ENCODE measurements around the gene MPZL2.
"Not testable (repeated sequence)": the region's sequence is repeated elsewhere in the genome, so short reads cannot be mapped to it uniquely, and the experiment has no call there.

MPZL2 gene

DNA sequence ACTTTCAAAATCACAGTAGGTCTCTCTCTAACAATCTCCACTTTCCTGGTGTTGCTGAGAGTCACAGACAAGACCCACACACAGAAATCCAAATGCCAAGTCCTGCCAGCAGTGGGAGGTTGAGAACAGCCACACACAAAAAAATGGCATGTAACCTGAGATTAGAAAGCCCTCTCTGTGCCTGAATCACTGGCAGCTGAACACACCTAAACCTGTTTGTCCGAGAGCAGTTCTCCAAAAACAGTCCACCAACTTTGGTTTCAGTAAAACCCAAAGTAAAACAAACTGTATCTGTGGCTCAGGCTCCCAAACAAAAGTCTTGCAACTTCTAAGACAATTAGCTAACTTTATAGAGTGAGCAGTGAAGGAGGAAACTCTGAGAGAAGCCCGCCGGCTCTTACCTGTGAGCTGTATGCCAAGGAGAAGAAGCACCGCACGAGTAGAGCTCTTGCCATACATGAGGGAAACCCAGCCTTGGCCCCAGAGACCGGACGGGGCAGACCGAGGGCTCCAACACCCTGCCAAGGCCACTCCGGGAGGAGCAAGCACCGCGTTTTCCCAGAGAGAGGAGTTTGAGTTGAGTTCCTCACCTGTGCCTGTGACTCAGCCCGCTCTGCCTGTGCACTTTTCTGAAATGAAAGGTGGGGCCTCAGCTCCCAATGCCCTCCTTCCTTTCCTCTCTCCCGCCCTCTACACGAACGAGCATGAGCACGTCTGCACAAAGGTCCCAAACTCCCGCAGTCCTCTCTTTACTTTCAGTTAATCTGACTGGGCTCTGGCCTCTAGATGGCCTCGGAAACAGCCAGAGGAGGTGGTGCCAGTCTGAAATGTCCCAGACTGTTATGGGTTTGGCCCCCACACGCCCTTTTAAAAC lies at the start of gene MPZL2:
Gene MPZL2, minus strand, starts transcription at position 603 of the 874 bp plus-strand sequence. Its CDS starts 144 bp downstream, at position 459.
- DNase-seq = no peak

DNA sequence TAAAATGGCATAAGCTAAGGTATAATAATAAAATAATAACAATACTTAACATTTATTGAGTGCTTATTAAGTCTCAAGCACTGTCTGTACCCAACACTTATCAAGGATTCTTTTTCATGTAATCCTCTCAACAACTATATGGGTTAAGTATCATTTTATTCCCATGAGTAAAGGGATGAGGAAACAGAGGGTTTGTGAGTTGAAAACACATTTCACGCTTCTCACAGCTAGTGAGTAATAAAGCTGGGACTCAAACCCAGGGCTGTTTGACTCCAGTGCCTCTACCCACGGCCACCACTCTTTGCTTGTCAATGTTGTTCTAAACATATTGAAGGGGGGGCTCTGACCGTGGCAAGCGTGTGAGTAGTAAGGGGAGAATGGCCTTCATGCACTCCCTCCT lies 49.1 kb upstream of the MPZL2 start:
- no peak for DNase-seq

DNA sequence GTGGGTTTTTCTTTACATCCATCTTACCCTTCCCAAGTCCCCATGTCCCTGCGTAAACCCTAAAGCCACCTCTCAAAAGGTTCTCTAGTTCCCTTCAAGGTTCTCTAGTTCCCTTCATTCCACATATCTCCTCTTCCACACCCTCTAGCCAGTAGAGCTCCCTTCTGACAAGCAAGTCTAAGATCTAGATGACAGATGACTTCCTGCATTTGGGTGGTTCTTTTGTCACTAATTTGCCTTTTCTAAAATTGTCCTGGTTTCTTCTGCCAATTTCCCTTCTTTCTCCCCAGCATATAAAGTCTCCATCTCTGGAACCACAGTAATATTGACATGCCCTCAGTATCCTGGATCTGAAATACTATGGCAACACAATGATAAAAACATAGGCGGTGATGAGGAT lies 48.2 kb upstream of the MPZL2 start:
- no peak for DNase-seq

DNA sequence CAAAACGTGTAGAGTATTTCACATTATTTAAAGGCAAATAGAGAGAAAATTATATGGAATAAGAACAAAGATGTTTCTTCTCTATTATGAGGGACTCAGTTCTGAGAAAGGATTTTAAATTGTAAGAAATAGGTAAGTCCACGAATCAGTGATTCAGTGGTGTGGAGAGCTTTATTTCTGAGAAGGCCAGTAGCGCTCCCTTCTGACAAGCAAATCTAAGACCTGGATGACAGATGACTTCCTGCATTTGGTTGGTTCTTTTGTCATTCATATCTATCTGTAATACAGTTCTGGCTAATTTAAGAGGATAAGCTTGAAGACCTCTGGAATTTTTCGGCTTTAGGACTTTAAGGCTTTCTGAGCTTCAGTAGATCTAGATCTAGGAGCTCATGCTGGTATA lies 47.4 kb upstream of the MPZL2 start:
- DNase-seq = no peak

DNA sequence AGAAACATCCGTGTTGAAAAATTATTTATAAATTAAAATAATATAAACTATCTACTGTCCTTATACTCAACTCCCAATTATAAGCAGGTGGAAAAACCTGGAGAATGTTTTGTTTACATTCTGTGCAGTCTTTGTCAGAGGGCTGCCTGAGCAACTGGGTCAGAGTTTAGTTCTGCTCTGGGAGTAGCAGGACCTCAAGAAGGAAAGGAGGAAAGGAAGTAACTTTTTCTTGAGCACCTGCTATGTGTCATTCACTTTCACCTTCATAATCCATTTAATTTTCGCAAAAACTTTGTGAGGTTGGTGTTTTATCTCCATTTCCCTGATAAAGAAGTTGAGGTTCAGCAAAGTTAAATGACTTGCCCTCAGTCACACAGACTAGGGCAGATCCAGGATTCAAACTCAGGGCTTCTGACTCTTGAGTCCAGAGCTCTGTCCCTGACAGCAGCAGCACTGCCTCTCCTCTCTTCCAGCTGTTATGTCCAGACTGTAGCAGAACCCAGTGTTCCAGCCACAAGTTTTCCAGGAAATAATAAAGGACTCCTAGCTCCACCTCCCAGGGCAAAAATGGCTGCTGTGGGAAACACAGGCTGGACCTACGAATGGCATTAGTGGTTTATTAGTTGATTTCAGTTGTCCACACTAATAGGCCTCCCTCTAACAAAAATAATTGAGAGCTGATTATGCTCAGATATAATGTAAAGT lies 46.8 kb upstream of the MPZL2 start:
- no peak for DNase-seq

DNA sequence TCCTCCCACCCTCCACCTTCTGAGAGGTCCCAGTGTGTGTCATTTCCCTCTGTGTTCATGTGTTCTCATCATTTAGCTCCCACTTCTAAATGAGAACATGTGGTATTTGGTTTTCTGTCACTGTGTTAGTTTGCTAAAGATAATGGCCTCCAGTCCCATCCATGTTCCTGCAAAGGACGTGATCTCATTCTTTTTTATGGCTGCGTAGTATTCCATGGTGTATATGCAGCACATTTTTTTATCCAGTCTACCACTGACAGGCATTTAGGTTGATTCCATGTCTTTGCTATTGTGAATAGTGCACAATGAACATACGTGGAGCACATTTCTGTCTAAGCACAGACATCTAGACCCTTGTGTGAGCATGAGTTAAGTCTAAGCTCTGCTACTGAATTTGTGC lies 46.2 kb upstream of the MPZL2 start:
- DNase-seq = no peak

DNA sequence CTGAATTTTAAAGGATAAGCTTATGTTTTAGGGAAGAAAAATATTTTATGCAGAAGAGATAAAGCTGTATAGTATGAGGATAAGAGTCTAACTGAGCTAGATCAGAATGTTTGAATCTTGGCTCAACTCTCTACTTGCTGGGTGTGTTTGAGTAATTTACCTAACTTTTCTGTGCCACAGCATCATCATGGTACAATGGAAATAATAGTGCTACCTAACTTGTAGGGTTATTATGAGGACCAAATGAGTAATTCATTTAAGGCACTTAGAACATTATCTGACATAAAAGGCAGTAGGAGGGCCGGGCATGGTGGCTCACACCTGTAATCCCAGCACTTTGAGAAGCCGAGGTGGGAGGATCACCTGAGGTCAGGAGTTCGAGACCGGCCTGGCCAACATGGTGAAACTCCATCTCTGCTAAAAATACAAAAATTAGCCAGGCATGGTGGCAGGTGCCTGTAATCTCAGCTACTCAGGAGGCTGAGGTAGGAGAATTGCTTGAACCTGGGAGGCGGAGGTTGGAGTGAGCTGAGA lies 45.0 kb upstream of the MPZL2 start:
- DNase-seq = not testable (repeated sequence)

DNA sequence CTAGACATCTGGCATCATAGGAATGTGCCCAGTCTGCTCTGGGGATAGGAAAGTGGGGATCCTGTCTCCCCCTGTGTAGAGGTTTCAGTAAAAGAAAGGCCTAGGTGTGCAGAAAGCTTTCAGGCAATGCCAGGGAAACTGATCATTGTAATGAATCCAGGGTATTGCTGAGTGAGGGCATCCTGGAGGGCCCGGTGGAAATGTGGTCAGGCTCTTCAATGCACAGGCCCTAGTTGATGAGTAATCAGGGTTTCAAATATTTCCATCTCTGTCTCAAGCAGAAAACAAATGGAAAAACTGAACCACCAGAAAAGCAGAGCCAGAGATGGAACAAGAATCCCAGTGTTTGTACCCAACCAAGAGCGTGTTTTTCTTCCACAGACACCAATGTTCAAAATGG lies 42.5 kb upstream of the MPZL2 start:
- peak; percentile 64 for DNase-seq

DNA sequence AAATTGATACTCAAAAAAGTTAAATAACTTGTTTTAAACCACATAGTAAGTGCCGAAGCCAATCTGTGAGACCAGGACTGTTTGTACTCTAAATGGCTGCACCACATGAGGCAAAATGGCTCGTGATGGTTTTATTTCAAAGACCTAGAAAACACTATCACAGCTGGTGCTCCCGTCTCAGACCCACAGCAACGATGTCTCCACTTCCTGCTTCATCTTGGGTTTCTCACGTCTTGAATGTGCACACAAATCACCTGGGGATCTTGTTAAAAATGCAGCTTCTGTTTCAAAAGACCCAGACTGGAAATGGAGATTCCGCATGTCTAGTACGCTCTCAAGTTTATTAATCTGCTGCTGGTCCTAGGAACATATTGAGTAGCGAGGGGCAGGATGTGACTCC lies 41.6 kb upstream of the MPZL2 start:
- no peak for DNase-seq

DNA sequence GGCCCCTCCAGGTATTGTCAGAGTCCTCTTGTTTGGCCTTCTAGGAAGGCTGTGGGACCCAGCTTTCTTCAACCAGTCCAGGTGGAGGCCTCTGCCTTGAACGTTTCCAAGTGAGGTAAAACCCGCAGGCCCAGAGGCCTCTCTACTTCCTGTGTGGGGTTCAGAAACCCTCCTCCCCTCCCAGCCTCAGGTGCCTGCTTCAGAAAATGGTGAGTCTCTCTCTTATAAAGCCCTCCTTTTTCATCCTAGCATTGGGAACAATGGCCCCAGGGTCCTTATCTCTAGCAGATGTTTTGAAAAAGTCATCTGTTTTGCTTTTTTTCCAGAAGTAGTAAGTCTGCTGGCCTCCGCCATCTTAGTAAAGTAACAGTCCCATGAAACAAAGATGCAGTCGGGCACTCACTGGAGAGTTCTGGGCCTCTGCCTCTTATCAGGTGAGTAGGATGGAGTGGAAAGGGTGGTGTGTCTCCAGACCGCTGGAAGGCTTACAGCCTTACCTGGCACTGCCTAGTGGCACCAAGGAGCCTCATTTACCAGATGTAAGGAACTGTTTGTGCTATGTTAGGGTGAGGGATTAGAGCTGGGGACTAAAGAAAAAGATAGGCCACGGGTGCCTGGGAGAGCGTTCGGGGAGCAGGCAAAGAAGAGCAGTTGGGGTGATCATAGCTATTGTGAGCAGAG lies 40.6 kb upstream of the MPZL2 start, which contains the start of gene CD3E:
Gene CD3E, plus strand, starts transcription at position 163 of the 681 bp plus-strand sequence. Its CDS starts 223 bp downstream, at position 386.
- peak; percentile 80 for DNase-seq

DNA sequence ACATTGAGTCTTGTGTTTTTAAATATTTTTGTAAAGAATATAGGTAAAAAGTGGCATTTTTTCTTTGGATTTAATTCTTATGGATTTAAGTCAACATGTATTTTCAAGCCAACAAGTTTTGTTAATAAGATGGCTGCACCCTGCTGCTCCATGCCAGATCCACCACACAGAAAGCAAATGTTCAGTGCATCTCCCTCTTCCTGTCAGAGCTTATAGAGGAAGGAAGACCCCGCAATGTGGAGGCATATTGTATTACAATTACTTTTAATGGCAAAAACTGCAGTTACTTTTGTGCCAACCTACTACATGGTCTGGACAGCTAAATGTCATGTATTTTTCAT lies 40.1 kb upstream of the MPZL2 start:
- no peak for DNase-seq

DNA sequence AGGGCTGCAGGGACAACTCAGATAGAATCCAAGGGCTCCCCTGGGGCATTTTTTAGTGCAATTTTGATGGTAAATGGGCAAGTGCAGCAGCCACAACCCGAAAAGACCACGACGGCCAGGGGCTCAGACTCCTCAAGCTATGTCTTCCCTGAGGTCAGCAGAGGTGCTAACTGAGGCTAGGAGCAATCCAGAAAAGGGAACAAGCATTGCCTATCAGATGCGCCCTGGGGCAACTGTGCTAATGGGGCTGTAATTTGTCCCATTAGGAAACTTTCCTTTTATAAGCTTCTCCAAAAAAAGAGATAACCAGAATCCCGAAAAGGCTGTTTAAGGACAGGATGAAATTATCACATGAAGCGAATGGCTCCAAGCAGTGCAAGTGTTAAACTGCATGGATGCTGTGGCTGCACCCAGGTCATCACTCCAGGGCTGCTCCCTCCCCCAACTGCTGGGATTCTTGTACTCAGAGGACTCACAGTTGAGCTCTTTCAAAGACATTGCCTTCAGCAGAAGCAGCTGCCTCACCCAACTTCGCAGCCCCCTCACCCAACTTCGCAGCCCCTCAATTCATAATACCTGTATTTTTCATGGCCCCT lies 37.6 kb upstream of the MPZL2 start:
- DNase-seq = no peak

DNA sequence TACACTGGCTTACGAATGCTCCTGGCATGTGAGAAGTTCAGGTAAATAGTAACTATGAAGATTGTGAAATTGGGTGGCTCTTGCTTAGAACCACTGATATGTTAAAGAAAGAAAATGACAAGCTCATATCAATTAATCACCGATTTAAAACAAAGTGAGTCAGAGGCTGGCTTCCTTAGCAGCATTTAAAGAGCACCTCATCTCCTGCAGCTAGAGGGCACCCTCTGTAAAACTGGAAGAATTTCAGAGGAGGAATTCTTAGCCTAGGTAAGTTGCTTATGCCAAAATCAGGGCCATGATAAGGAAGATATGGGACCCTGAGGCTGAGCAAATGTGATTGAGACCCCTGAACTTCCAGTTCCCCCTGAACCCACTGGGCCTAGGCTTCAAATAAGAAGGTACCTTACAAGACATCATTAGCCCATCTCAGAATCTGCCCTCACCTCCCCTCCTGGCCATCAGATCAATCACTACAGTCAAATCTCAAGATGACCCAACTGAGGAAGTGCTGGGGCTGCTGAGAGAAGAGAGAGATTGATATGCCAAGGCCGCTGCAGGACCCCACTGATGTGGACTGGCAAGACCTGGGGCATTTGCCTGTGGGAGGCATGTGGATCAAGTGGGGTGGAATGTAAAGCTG lies 31.8 kb upstream of the MPZL2 start:
- no peak for DNase-seq

DNA sequence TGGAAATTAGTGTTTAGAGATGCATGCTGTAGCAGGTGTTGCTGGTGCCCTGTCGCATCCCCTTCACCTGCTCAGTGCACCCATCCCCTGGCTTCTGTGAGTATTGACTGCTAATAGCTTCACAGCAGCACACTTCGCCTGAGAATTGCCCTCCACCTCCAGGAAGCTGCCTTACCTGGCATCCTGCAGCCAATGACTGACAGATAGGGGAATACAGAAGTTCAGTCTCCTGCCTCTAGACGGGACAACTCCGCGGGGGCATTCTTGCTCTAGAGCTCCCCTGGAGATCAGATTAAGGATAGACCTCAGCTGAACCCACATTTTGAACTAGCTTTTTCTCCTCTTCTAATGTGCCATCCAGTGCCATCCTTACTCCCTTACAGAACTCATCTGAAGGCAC lies 31.1 kb upstream of the MPZL2 start:
- no peak for DNase-seq

DNA sequence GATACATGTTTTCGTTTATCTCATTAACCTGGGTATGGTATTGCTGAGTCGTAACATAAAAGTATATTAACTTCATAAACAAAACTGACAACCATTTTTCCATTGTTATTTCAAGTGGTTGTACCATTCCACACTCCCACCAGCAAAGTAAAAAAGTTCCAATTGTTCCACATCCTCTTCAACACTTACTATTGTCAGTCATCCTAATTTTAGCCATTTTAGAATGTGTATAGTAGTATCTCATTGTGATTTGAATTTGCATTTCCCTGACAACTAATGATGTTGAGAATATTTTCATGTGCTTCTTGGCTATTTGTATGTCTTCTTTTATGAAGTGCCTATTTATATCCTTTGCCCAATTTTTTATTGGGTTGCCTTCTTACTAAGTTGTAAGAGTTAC lies 30.0 kb upstream of the MPZL2 start:
- no peak for DNase-seq

DNA sequence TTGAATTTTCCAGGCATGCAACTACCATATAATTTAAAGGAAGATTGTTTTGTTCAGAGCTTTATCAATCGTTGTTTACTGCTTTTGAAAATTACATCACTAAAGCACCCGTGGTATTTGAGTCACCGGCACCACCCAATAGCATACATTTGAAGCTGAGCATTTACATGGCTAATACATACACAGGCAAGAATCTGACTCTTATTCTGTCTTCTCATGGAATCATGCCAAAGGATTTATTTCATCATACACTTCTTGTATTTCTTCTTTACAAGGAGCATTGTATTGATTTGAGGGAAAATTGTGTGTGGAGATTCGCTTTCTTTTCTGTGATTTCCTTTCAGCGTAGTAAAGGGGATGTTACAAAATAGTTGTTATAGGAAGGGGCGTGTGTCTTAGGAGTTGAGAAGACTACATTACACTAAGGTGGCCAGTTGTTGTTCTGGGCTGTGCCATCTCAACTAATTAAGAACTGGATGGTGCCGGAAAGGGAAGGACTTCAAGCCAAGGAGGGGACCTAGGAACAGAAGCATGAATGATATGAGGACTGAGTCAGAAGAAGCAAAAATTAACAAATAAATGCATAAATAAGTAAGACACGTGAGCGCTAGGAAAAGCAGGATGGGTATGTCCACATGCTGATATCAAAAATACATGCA lies 27.5 kb upstream of the MPZL2 start:
- DNase-seq = no peak

DNA sequence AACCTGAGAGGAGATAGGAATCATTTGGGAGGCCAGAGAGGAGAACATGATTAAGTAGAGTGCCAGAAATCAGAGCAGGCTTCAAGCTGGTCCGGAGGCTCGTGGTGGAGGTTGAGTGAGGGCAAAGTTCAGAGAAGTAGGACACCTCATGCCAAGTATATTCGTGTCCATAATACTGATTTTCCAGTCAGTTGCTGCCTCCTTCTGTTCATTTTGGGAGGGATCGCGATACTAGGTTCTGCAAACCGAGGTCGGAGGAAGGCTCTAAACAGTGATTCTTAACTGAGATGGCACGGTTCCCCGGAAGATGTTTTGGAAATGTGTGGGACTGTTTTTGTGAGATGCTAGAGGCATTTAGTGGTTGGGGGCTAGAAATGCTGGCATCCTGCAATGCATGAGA lies 26.8 kb upstream of the MPZL2 start:
- no peak for DNase-seq

DNA sequence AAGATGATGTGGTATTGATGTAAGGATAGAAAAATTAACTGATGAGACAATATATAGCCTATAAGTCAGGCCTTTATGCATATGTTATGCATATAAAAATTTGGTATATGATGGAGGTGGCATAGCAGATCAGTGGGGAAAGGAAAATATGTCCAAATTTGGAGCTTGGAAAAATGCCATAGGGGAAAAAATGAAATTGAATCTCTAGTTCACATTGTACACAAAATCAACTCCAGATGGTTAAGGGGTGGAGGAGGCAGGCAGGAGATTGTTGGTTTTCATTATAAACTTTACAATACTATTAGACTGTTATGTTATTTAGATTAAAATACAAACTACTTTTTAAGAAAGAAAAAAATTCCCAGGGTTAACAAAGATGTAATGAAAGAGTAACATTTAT lies 25.3 kb upstream of the MPZL2 start:
- no peak for DNase-seq

DNA sequence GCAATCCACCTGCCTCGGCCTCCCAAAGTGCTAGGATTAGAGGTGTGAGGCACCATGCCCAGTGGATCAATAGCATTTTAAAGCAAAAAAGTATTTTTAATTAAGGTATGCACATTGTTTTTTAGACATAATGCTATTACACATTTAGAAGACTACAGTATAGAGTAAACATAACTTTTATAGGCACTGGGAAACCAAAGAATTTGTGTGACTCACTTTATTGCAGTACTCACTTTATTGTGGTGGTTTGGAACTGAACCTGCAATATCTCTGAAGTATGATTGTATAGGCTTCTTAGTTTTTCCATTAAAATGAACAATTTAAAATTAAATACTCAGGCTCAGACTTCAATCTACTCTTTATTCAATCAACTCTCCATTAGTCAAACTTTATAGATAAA lies 22.9 kb upstream of the MPZL2 start:
- DNase-seq = no peak

DNA sequence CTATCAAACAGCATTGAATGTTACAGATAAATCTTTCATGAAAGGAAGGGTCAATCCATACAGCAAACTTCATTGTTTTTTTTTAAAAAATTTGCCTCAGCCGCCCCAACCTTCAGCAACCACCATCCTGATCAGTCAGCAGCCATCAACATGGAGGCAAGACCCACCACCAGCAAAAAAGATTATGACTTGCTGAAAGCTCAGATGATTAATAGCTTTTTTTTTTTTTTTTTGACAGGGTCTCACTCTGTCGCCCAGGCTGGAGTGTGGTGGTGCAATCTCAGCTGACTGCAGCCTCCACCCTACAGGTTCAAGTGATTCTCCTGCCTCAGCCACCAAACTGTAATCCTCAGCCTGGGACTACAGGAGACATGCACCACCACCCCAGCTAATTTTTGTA lies 22.4 kb upstream of the MPZL2 start:
- no peak for DNase-seq

DNA sequence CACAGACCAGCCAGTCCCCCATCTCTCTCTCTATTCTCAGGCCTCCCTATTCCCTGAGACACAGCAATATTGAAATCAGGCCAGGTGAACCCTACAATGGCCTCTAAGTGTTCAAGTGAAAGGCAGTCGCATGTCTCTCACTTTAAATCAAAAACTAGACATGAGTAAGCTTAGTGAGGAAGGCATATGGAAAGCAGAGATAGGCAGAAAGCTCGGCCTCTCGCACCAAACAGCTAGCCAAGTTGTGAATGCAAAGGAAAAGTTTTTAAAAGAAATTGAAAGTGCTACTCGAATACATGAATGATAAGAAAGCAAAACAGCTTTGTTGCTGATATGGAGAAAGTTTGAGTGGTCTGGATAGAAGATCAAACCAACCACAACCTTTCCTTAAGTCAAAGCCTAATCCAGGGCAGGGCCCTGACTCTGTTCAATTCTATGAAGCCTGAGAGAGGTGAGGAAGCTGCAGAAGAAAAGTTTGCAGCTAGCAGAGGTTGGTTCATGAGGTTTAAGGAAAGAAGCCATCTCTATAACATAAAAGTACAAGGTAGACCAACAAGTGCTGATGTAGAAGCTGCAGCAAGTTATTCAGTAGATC lies 19.8 kb upstream of the MPZL2 start:
- no peak for DNase-seq

Data from activated CD8-positive, alpha-beta memory T cell treated with anti-CD3 and anti-CD28 coated beads, Interleukin-2, amount 50 U/mL, for 48 hours (primary cell).